HEK293 (cell line): ENCODE results near the gene TUBB4A.
A peak's percentile ranks its signal among the peaks of the same experiment; 100 is the strongest.

Experiments
- GLIS1 ChIP-seq: fragments of 450-650 bp; formaldehyde crosslinking; IDR thresholded peaks from 2 replicates; pipeline ENCODE4 v1.5.1; 2016; ENCODE audit warnings: missing biosample characterization, missing genetic modification characterization
- KLF9 ChIP-seq: fragments of 450-650 bp; formaldehyde crosslinking; IDR thresholded peaks from 2 replicates; pipeline ENCODE4 v1.5.1; 2016; ENCODE audit warnings: missing biosample characterization, missing genetic modification characterization, low read depth
- PATZ1 ChIP-seq: fragments of 450-650 bp; formaldehyde crosslinking; IDR thresholded peaks from 2 replicates; pipeline ENCODE4 v1.5.1; 2016; ENCODE audit warnings: missing biosample characterization, missing genetic modification characterization
- PRDM1 ChIP-seq: fragments of 450-650 bp; formaldehyde crosslinking; IDR thresholded peaks from 2 replicates; pipeline ENCODE4; 2016; ENCODE audit warnings: missing biosample characterization, missing genetic modification characterization
- PRDM10 ChIP-seq: fragments of 450-650 bp; formaldehyde crosslinking; IDR thresholded peaks from 2 replicates; pipeline ENCODE4 v1.5.1; 2016; ENCODE audit warnings: missing biosample characterization, missing genetic modification characterization
- PRDM6 ChIP-seq: fragments of 450-650 bp; formaldehyde crosslinking; IDR thresholded peaks from 2 replicates; pipeline ENCODE4 v1.5.1; 2017; ENCODE audit warnings: missing biosample characterization, missing genetic modification characterization
- WT1 ChIP-seq: fragments of 450-650 bp; formaldehyde crosslinking; IDR thresholded peaks from 2 replicates; pipeline ENCODE4 v1.5.1; 2016; ENCODE audit warnings: missing biosample characterization, missing genetic modification characterization
- ZBTB1 ChIP-seq: fragments of 450-650 bp; formaldehyde crosslinking; IDR thresholded peaks from 2 replicates; pipeline ENCODE4 v1.5.1; 2016; ENCODE audit warnings: missing biosample characterization, missing genetic modification characterization
- ZBTB11 ChIP-seq: fragments of 450-650 bp; formaldehyde crosslinking; conservative IDR thresholded peaks from 2 replicates; pipeline ENCODE4 v1.5.1; 2016; ENCODE audit warnings: low read depth, missing biosample characterization, missing genetic modification characterization
- ZBTB17 ChIP-seq: fragments of 450-650 bp; formaldehyde crosslinking; IDR thresholded peaks from 2 replicates; pipeline ENCODE4 v1.5.1; 2016; ENCODE audit warnings: missing biosample characterization, missing genetic modification characterization
- ZBTB21 ChIP-seq: fragments of 450-650 bp; formaldehyde crosslinking; IDR thresholded peaks from 2 replicates; pipeline ENCODE4 v1.5.1; 2017; ENCODE audit warnings: missing biosample characterization, missing genetic modification characterization
- ZFHX2 ChIP-seq: fragments of 450-650 bp; formaldehyde crosslinking; conservative IDR thresholded peaks from 2 replicates; pipeline ENCODE4 v1.5.1; 2016; ENCODE audit warnings: missing biosample characterization, missing genetic modification characterization
- ZNF148 ChIP-seq: fragments of 450-650 bp; formaldehyde crosslinking; IDR thresholded peaks from 2 replicates; pipeline ENCODE4 v1.5.0; 2017; ENCODE audit warnings: missing biosample characterization, missing genetic modification characterization, borderline replicate concordance
- ZNF19 ChIP-seq: fragments of 450-650 bp; formaldehyde crosslinking; IDR thresholded peaks from 2 replicates; pipeline ENCODE4; 2016; ENCODE audit warnings: missing biosample characterization, missing genetic modification characterization, low read depth
- ZNF214 ChIP-seq: fragments of 450-650 bp; formaldehyde crosslinking; IDR thresholded peaks from 2 replicates; pipeline ENCODE4 v1.5.1; 2017; ENCODE audit warnings: missing biosample characterization, mild to moderate bottlenecking, missing genetic modification characterization, borderline replicate concordance
- ZNF239 ChIP-seq: fragments of 450-650 bp; formaldehyde crosslinking; IDR thresholded peaks from 2 replicates; pipeline ENCODE4 v1.5.1; 2016; ENCODE audit warnings: missing biosample characterization, missing genetic modification characterization
- ZNF302 ChIP-seq: fragments of 450-650 bp; formaldehyde crosslinking; IDR thresholded peaks from 2 replicates; pipeline ENCODE4 v1.5.1; 2016; ENCODE audit warnings: missing biosample characterization, missing genetic modification characterization, low read depth
- ZNF335 ChIP-seq: fragments of 450-650 bp; formaldehyde crosslinking; conservative IDR thresholded peaks from 2 replicates; pipeline ENCODE4 v1.5.1; 2016; ENCODE audit warnings: missing biosample characterization, missing genetic modification characterization
- ZNF354C ChIP-seq: fragments of 450-650 bp; formaldehyde crosslinking; IDR thresholded peaks from 2 replicates; pipeline ENCODE4 v1.5.1; 2016; ENCODE audit warnings: missing biosample characterization, missing genetic modification characterization, low read depth, borderline replicate concordance
- ZNF37A ChIP-seq: fragments of 450-650 bp; IDR thresholded peaks from 2 replicates; pipeline ENCODE4 v1.5.1; 2018; ENCODE audit warnings: missing biosample characterization, missing genetic modification characterization
- ZNF398 ChIP-seq: fragments of 450-650 bp; formaldehyde crosslinking; IDR thresholded peaks from 2 replicates; pipeline ENCODE4 v1.5.1; 2017; ENCODE audit warnings: missing biosample characterization, missing genetic modification characterization
- ZNF670 ChIP-seq: fragments of 450-650 bp; formaldehyde crosslinking; IDR thresholded peaks from 2 replicates; pipeline ENCODE4 v1.5.1; 2016; ENCODE audit warnings: missing biosample characterization, missing genetic modification characterization, low read depth
- ZNF791 ChIP-seq: fragments of 450-650 bp; formaldehyde crosslinking; IDR thresholded peaks from 2 replicates; pipeline ENCODE4 v1.5.1; 2016; ENCODE audit warnings: missing biosample characterization, missing genetic modification characterization

Gene TUBB4A

GRCh38 chr19:6532244-6532999 lies 30.3 kb upstream of the TUBB4A start (continued):
- TF ChIP-seq ZNF148 (tag by site-specific recombination) = peak; percentile 81
- TF ChIP-seq PRDM1 (tag by site-specific recombination) = peak; percentile 52; the same call in 1 of the 2 replicates
- TF ChIP-seq ZNF19 (tag by site-specific recombination) = no peak
- peak; percentile 69 for TF ChIP-seq PATZ1 (tag by site-specific recombination)
- peak; percentile 33; the same call in 1 of the 2 replicates for TF ChIP-seq ZBTB21 (tag by site-specific recombination)
- no peak for TF ChIP-seq ZNF214 (tag by site-specific recombination)
- TF ChIP-seq ZBTB17 (tag by site-specific recombination) = peak; percentile 53; the same call in 1 of the 2 replicates
- peak; percentile 67; the same call in 1 of the 2 replicates for TF ChIP-seq ZNF239
- TF ChIP-seq ZBTB11 = peak; percentile 9; the same call in 1 of the 2 replicates
- TF ChIP-seq GLIS1 (tag by site-specific recombination) = peak; percentile 62; the same call in 1 of the 2 replicates
- peak; percentile 100 for TF ChIP-seq ZFHX2 (tag by site-specific recombination)
- TF ChIP-seq ZNF791 (tag by site-specific recombination) = 0 out of 2 replicates have a peak, but pooled peaks have one; percentile 37
- no peak for TF ChIP-seq ZBTB1 (tag by site-specific recombination)
- TF ChIP-seq PRDM10 (tag by site-specific recombination) = no peak
- no peak for TF ChIP-seq PRDM6 (tag by site-specific recombination)
- no peak for TF ChIP-seq ZNF335 (tag by site-specific recombination)
- no peak for TF ChIP-seq WT1 (tag by site-specific recombination)
- peak; percentile 79; the same call in 1 of the 2 replicates for TF ChIP-seq KLF9 (tag by site-specific recombination)
- no peak for TF ChIP-seq ZNF670 (tag by site-specific recombination)
- TF ChIP-seq ZNF398 (tag by site-specific recombination) = peak; percentile 37
- TF ChIP-seq ZNF37A = no peak
- TF ChIP-seq ZNF354C (tag by site-specific recombination) = no peak
- no peak for TF ChIP-seq ZNF302 (tag by site-specific recombination)
